ENCODE results near the gene AIG1. TPM values are rescaled to one million over a fixed set of nuclear protein-coding genes. Genes with fewer than 3 reads are reported as not detected.

AIG1 gene
- polyA plus RNA-seq, 1 experiment = 65.1 TPM

DNA sequence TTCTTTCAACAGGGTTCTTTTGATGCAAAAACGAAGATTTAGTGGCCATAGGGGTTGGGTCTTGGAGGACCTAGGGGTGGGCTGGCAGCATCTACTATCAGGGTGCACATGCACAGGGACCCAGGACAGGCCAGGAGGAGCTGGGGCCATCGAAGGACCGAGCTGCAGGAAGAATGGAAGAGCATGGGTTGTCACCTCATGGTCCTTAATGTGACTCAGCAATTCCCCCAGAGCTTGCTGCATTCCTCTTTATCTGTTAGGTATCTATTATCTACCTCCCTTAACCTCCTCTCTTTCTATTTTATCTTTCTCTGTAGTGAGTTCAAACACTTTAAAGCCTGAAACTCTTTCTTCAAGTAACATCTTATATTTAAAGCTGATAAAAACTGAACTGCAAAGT lies 167.0 kb downstream of the AIG1 start:
- Histone ChIP-seq H3K27me3 (ENCODE audit: control insufficient read depth, insufficient read depth, low read length) (no peaks in the 10 kb centered on the region), H3K4me3 (ENCODE audit: low read depth, low read length) (no peak overlapping the region), H3K27ac (ENCODE audit: low read depth, low read length) (no peak overlapping the region), H3K9me3 (ENCODE audit: control insufficient read depth, insufficient read depth, low read length) (no peaks in the 10 kb centered on the region)
- TF ChIP-seq, protein P1, sequence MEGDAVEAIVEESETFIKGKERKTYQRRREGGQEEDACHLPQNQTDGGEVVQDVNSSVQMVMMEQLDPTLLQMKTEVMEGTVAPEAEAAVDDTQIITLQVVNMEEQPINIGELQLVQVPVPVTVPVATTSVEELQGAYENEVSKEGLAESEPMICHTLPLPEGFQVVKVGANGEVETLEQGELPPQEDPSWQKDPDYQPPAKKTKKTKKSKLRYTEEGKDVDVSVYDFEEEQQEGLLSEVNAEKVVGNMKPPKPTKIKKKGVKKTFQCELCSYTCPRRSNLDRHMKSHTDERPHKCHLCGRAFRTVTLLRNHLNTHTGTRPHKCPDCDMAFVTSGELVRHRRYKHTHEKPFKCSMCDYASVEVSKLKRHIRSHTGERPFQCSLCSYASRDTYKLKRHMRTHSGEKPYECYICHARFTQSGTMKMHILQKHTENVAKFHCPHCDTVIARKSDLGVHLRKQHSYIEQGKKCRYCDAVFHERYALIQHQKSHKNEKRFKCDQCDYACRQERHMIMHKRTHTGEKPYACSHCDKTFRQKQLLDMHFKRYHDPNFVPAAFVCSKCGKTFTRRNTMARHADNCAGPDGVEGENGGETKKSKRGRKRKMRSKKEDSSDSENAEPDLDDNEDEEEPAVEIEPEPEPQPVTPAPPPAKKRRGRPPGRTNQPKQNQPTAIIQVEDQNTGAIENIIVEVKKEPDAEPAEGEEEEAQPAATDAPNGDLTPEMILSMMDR (IDR thresholded peaks at IDR 0.05; ENCODE audit: low read depth, low read length) = no peak
- CTCF ChIA-PET = interaction anchor here (1.7 kb wide), 1 partner anchor 200 kb away, joined by 4 read pairs; no protein-coding TSS in a partner anchor
- POLR2A ChIA-PET = no interaction called here
- no peak for DNase-seq (ENCODE audit: low read depth, low spot score)

DNA sequence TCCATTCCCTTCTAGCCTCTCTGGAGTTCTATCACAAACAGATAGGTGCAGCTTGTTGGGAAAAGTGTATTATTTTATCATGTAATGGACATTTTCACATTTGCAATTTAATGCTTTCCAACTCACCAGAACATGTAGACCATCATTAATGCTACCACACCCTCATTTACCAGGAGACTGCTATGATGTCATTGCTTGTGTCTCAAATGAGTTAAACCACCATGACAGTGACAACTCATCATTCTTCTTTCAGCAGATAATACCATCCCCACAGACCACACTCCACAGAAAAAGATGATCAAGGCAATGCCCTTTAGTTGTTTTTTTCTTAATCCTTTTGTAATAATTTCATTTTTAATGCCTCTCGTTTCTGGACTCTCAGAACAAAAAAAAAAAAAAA lies 168.7 kb downstream of the AIG1 start:
- DNase-seq (ENCODE audit: low read depth, low spot score) = no peak
- TF ChIP-seq, protein P1 (IDR thresholded peaks at IDR 0.05; ENCODE audit: low read depth, low read length) = no peak
- ChIA-PET POLR2A (no interaction called here), CTCF (interaction anchor here (1.7 kb wide), 1 partner anchor 198 kb away, joined by 4 read pairs; no protein-coding TSS in a partner anchor)
- Histone ChIP-seq H3K27ac (ENCODE audit: low read depth, low read length) (no peak overlapping the region), H3K9me3 (ENCODE audit: control insufficient read depth, insufficient read depth, low read length) (no peaks in the 10 kb centered on the region), H3K4me3 (ENCODE audit: low read depth, low read length) (no peak overlapping the region), H3K27me3 (ENCODE audit: control insufficient read depth, insufficient read depth, low read length) (no peaks in the 10 kb centered on the region)

DNA sequence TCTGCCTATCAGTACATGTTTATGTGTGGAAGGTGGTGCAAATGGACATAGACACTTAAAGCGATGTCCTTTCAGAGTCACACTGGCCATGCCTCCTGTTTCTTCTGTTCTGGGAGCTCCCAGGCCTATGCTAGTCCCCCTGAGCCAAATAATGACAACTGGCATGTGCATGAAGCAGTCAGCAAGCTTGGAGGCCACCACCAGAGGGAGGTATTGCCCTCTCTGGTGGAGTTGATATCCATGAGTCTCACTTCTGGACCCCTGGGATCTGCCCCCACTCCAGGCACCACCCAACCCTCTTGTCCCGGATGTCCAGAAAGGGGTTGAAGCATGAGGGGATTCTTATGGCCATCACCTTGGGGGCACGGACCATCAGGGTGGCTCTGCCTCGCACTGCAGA lies 172.2 kb downstream of the AIG1 start:
- Histone ChIP-seq H3K27ac (ENCODE audit: low read depth, low read length) (no peak overlapping the region), H3K9me3 (ENCODE audit: control insufficient read depth, insufficient read depth, low read length) (no peaks in the 10 kb centered on the region), H3K27me3 (ENCODE audit: control insufficient read depth, insufficient read depth, low read length) (no peaks in the 10 kb centered on the region), H3K4me3 (ENCODE audit: low read depth, low read length) (no peak overlapping the region)
- ChIA-PET CTCF (interaction anchor here (0.6 to 3.0 kb wide), 11 partner anchors 9 to 542 kb away, joined by 3 to 19 read pairs (median 4); no protein-coding TSS in a partner anchor), POLR2A (no interaction called here)
- no peak for DNase-seq (ENCODE audit: low read depth, low spot score)
- TF ChIP-seq, protein P1 (IDR thresholded peaks at IDR 0.05; ENCODE audit: low read depth, low read length) = peak; percentile 58

DNA sequence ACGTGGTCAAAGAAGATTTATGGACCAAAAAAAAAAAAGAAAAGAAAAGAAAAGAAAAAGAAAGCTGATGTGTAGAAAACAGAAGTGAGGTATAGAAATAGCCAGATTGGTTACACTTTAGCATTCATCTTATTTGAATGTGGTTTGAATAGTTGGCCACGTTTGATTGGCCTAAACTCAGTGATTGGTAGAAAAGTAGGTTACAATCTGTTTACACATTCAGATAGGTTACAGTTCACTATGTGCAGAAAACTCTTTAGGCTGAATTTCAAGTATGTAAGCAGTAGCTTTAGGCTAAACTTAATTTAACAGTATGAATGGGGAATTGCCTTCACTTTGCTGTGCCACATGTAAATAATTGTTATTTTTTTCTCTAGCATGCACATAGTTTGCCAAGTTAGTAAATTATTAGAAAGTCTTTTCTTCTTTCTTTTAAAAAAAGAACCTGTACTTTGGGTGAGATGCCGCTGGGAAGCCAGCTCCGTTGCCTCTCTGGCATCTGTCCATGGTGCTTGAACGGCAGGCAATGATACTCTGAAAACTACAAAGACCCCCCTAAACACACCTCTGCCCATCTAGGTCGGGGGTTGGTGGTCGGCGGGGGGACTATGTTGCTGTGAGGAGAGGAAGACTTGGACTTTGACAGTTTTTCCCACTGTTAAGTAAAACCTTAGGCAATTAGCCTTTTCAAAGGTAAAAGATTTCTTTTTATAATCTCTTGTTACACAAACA lies 173.0 kb downstream of the AIG1 start:
- no peaks in the 10 kb centered on the region for H3K27me3 ChIP-seq (ENCODE audit: control insufficient read depth, insufficient read depth, low read length)
- H3K4me3 ChIP-seq (ENCODE audit: low read depth, low read length) = no peak overlapping the region
- H3K27ac ChIP-seq (ENCODE audit: low read depth, low read length) = no peak overlapping the region
- DNase-seq (ENCODE audit: low read depth, low spot score) = no peak
- TF ChIP-seq, protein P1 (IDR thresholded peaks at IDR 0.05; ENCODE audit: low read depth, low read length) = no peak
- H3K9me3 ChIP-seq (ENCODE audit: control insufficient read depth, insufficient read depth, low read length) = no peaks in the 10 kb centered on the region
- ChIA-PET POLR2A (no interaction called here), CTCF (interaction anchor here (0.6 to 3.0 kb wide), 11 partner anchors 8 to 200 kb away, joined by 3 to 19 read pairs (median 4); no protein-coding TSS in a partner anchor)

DNA sequence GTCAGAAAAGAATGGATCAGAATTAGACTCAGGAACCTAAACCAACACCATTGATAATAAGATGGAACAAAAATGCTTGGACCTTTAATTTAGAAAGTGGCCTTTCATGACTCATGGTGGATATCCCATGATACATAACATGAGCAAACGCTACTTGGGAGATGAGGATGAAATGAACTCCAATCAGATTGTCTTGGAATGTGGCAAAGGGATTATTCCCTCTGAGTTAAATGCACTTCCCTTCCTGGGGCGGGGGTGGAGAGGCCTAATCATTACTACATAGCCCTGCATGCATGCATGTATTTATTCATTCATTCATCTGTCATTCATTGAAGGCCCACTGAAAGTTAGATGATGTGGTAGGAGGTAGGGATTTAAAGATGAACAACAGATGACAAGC lies 174.0 kb downstream of the AIG1 start:
- TF ChIP-seq, protein P1 (IDR thresholded peaks at IDR 0.05; ENCODE audit: low read depth, low read length) = no peak
- no peak for DNase-seq (ENCODE audit: low read depth, low spot score)
- Histone ChIP-seq H3K27ac (ENCODE audit: low read depth, low read length) (no peak overlapping the region), H3K9me3 (ENCODE audit: control insufficient read depth, insufficient read depth, low read length) (no peaks in the 10 kb centered on the region), H3K4me3 (ENCODE audit: low read depth, low read length) (no peak overlapping the region), H3K27me3 (ENCODE audit: control insufficient read depth, insufficient read depth, low read length) (no peaks in the 10 kb centered on the region)
- ChIA-PET CTCF (no interaction called here), POLR2A (no interaction called here)

All from AG04450 (cell line).